HEK293T (cell line): ENCODE data around the gene FAM151A.

Experiments used
- FOXM1 ChIP-seq: fragments of 450-650 bp; IDR thresholded peaks from 2 replicates; pipeline ENCODE4 v1.6.1; 2017; ENCODE audit warnings: mild to moderate bottlenecking, borderline replicate concordance
- SP1 ChIP-seq: fragments of 450-650 bp; IDR thresholded peaks from 2 replicates; pipeline ENCODE4 v1.6.1; 2017
- SUZ12 ChIP-seq: fragments of 450-650 bp; IDR thresholded peaks from 2 replicates; pipeline ENCODE4 v1.6.1; 2016; ENCODE audit warnings: mild to moderate bottlenecking
- TARDBP ChIP-seq: fragments of 450-650 bp; IDR thresholded peaks from 2 replicates; pipeline ENCODE4 v1.6.1; 2016

- TF ChIP-seq TARDBP (no peak), FOXM1 (no peak), SUZ12 (no peak), SP1 (no peak)
These were observed 52.0 kb downstream of the FAM151A start for GRCh38 chr1:54571326-54571725.
